ENCODE results near the gene BRD1.

DNA sequence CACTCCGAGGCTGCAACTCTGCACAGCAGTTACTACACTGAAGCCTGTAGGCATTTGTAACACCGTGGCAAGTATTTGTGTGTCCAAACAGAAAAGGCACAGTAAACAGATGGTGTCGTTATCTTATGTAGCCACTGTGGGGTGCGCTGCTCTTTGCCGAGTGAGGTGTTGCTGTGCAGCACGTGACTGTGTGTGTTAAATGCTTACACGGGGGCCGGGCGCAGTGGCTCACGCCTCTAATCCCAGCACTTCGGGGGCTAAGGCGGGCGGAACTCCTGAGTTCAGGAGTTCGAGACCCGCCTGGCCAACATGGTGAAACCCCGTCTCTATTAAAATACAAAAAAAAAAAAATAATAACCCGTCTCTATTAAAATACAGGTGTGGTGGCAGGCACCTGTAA lies 37.5 kb upstream of the BRD1 start:
- TF ChIP-seq, protein P1, sequence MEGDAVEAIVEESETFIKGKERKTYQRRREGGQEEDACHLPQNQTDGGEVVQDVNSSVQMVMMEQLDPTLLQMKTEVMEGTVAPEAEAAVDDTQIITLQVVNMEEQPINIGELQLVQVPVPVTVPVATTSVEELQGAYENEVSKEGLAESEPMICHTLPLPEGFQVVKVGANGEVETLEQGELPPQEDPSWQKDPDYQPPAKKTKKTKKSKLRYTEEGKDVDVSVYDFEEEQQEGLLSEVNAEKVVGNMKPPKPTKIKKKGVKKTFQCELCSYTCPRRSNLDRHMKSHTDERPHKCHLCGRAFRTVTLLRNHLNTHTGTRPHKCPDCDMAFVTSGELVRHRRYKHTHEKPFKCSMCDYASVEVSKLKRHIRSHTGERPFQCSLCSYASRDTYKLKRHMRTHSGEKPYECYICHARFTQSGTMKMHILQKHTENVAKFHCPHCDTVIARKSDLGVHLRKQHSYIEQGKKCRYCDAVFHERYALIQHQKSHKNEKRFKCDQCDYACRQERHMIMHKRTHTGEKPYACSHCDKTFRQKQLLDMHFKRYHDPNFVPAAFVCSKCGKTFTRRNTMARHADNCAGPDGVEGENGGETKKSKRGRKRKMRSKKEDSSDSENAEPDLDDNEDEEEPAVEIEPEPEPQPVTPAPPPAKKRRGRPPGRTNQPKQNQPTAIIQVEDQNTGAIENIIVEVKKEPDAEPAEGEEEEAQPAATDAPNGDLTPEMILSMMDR (IDR thresholded peaks at IDR 0.05 in 4 of 5, conservative IDR thresholded peaks at IDR 0.05 in 1 of 5) = no peak
- no peak for TF ChIP-seq POLR2A (IDR thresholded peaks at IDR 0.05)

Measured in gastrocnemius medialis (tissue), 4 donors.